Stimulated activated memory B cell treated with anti-CD40 and anti-IgM and Interleukin-4, amounts not matched to agents 10 μg/mL and 1 μg/mL and 100 μg/mL, for 72 hours (primary cell): ENCODE measurements around the gene ITPR3.

Experiments used
- ATAC-seq: fragments of 150-1000 bp; cut with Tn5 transposase; 2 replicates; pipeline ENCODE4 v1.10.0; 2021
- H3K27ac Mint-ChIP-seq: one replicate; pipeline ENCODE4 v1.8.0; 2022; ENCODE audit warnings: mild to moderate bottlenecking, mixed read lengths
- H3K27me3 Mint-ChIP-seq: one replicate; pipeline ENCODE4 v1.8.0; 2022; ENCODE audit warnings: mixed read lengths
- H3K36me3 Mint-ChIP-seq: one replicate; pipeline ENCODE4 v1.8.0; 2022; ENCODE audit warnings: mixed read lengths
- H3K4me1 Mint-ChIP-seq: one replicate; pipeline ENCODE4 v1.8.0; 2022; ENCODE audit warnings: mixed read lengths
- H3K4me3 Mint-ChIP-seq: one replicate; pipeline ENCODE4 v1.8.0; 2022; ENCODE audit warnings: mild to moderate bottlenecking, moderate library complexity, mixed read lengths
- H3K9me3 Mint-ChIP-seq: one replicate; pipeline ENCODE4 v1.8.0; 2022; ENCODE audit warnings: mixed read lengths

Gene ITPR3

DNA sequence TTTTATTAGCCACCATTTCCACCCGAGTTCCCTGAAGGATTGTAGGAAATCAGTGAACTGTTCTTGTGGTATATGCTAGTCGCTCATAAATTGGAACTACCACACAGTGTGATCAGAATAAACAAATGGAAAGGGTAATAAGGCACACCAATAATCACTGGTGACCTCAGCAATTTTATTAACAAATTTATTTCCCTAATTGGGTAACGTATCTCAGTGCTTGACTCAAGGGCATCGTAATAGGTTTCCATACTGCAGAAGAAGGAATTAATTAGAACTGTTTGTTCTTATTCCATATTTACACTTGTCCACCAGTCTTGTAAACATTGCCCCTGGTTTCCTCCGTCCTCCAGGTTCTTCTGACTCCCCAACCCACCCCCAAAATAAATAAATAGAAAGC lies 100.4 kb downstream of the ITPR3 start:
- Mint-ChIP-seq H3K9me3 (no peaks in the 10 kb centered on the region), H3K4me3 (no peak overlapping the region), H3K36me3 (no peaks in the 10 kb centered on the region), H3K27ac (peak overlapping the region; percentile 20), H3K4me1 (peaks cover 34% of the 10 kb centered on the region), H3K27me3 (peaks cover 40% of the 10 kb centered on the region)
- ATAC-seq, result no peak

DNA sequence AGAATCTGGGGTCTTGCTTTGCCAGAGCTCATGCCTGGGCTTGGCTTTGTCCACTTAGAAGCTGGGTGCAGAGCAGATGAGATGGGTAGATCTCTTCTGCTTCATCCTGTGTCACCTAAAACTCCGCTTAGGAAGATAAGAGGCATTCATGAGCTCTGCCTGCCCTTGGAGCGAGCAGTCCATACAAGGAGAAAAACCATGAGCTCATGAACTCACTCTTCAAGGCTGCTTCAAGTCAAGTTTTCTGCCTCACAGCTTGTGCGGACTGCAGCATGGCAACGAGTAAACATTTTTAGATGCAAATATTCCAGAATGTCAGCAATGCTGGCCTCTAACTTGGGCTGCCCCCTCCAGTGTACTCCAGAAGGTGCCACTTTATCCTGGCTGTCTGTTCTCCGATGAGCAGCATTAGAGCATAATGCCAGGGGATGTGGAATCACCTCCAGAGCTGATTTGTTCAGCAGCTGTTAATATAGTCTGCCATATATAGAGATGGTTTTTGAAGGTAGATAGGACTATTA lies 101.0 kb downstream of the ITPR3 start:
- H3K4me3 Mint-ChIP-seq, result no peak overlapping the region
- peaks cover 41% of the 10 kb centered on the region for H3K4me1 Mint-ChIP-seq
- H3K9me3 Mint-ChIP-seq, result no peaks in the 10 kb centered on the region
- ATAC-seq, result no peak
- peak overlapping the region; percentile 20 for H3K27ac Mint-ChIP-seq
- peaks cover 46% of the 10 kb centered on the region for H3K27me3 Mint-ChIP-seq
- no peaks in the 10 kb centered on the region for H3K36me3 Mint-ChIP-seq

DNA sequence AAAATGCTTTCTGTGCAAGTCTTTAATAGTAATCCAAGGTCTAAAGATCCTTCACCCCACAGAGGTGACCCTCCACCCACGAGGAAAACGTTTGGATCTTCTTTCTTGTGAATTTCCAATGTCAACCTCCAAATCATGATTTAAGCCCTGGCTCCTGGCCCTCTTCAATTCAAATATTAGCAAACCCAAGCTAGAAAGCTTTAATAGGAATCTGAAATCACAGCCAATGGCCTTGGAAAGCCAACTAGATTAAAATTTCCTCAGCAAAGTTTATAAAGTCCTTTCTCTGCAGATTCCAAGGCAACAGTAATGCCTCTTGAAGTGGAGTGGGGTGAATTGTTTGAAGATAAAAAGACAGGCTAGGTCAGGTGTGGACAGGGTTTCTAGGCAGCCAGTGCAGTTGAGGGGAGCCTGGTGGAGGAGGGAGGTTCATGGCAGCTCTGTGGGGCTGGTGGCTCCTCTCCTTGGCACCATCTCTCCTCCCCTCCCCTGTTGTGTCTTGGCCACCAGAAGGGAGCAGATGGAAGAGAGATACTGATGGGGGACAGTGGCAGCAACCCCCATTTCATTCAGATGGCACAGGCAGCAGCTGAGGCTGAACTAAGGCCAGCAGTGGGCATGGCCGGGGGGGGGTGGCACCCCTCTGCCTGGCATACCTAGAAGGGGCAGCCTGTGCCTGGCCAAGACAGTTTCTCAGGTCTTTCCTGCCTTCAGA lies 102.4 kb downstream of the ITPR3 start:
- Mint-ChIP-seq H3K36me3 (no peaks in the 10 kb centered on the region), H3K27me3 (peaks cover 49% of the 10 kb centered on the region), H3K4me1 (peaks cover 52% of the 10 kb centered on the region), H3K4me3 (no peak overlapping the region), H3K9me3 (no peaks in the 10 kb centered on the region), H3K27ac (no peak overlapping the region)
- ATAC-seq, result no peak

DNA sequence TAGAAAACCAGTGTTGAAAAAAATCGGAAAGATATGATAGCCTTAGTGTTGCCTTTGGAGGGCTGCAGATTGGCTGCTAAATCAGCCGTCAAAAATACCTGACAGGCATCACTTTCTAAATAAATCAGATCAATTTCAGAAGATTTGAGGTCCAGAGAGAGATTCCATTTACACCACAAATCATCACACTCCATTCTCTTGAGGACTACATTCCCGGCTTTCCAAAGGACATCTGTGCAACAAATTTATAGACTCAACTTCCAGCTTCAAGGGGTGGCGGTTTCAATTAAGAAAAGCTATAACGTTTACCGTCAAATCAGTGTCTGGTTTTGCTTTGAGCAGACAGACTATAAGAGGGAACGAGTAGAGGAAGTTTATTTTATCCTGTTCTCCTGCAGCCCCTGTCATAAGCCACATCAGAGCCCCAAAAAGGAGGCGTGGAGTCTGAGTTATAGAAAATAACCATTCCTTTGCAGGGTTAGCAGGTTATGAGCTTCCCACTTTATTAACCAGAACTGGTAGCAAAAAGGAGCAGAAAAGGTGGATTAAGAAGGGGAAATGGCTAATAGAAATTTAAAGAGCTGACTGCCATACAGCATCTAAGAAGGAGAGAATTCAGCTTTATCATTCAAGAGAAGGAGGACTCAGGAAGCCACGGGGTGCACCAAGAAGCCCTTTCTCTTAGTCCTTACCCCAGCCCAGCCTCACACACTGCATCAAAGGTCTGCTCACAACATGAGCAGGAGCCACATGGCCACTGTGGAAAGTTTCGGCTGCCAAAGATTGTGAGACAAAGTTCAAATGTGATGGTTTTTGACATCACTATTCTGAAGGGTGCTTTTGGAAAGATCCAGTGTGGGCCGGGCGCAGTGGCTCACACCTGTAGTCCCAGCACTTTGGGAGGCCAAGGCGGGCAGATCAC lies 103.2 kb downstream of the ITPR3 start:
- H3K4me3 Mint-ChIP-seq, result no peak overlapping the region
- no peak for ATAC-seq
- no peaks in the 10 kb centered on the region for H3K9me3 Mint-ChIP-seq
- H3K27ac Mint-ChIP-seq, result no peak overlapping the region
- no peaks in the 10 kb centered on the region for H3K36me3 Mint-ChIP-seq
- peaks cover 50% of the 10 kb centered on the region for H3K4me1 Mint-ChIP-seq
- H3K27me3 Mint-ChIP-seq, result peaks cover 55% of the 10 kb centered on the region

DNA sequence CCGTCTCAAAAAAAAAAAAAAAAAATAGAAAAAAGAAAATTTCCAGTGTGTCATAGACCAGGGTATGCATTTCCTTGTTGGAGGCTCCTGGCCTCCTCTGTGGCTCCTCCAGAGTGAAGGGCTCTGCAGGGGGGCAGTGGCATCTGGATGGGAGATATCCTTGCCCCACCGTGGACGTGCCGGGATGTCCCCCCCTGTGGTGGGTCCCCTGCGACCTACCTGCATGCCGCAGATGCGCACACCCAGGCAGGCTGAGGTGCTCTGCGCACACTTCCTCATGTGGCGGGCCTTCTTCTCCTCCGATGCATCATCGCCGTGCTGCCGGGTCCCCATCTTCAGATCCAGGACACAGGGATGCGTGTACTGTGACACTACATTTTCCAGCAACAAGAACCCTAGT lies 104.1 kb downstream of the ITPR3 start:
- Mint-ChIP-seq H3K27me3 (peaks cover 55% of the 10 kb centered on the region), H3K27ac (no peak overlapping the region), H3K4me3 (no peak overlapping the region), H3K36me3 (no peaks in the 10 kb centered on the region), H3K4me1 (peaks cover 46% of the 10 kb centered on the region), H3K9me3 (no peaks in the 10 kb centered on the region)
- no peak for ATAC-seq

DNA sequence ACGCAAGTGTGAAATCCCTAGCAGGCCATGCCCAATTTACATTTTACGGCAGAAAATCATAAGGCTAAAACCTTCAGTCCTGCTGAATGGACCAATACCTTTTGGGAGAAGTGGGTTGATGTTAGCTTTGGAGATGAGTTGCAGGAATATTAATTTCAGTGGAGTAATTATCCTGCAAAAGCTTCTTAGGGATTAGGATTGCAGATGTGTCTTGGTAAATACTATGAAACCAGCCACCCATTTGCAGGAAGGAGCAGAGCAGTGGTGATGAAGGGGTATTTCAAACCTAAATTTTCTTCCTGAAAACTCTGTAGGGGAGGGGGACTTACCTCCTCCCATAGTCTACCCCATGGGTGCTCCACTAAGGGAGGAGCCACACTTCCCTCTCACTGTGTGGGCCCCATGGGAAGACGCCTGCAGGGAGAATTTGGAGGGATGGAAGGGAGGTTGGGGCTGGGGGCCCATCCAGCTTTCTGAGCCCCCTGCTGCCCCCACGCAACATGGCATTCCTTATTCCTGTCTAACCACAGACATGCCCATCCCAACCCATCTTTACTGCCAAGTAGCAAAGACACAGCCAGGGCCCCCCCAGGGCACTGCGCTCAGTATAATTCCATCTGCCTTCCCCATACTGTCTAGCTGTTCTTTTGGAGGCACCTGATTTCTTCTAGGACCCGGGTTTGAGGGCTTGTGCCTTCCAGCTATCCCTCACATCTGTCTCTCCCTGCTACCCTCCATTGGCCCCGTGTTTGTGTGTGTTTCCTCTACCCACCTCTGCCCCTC lies 105.0 kb downstream of the ITPR3 start:
- H3K27me3 Mint-ChIP-seq, result peaks cover 55% of the 10 kb centered on the region
- H3K4me1 Mint-ChIP-seq, result peaks cover 38% of the 10 kb centered on the region
- no peak for ATAC-seq
- no peak overlapping the region for H3K27ac Mint-ChIP-seq
- no peaks in the 10 kb centered on the region for H3K9me3 Mint-ChIP-seq
- no peaks in the 10 kb centered on the region for H3K36me3 Mint-ChIP-seq
- no peak overlapping the region for H3K4me3 Mint-ChIP-seq

DNA sequence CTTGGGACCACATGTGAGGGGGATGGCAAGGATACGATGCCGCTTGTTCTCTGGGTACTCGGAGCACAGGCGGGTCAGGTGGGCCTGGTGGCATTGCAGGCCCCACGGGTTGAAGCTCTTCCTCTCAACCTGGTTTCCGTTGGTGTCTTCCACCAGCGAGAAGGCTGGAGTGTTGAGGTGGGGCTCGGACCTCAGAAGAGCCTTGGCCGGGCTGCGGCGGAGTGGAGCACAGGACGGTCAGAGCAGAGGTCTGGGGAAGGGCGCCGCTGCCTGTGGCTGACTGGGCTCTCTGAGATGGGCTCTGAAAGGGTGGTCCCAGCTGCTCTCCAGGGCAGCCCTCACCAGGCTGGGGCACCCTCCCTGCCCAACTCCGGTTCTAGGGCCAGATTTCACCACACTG lies 105.6 kb downstream of the ITPR3 start:
- Mint-ChIP-seq H3K36me3 (no peaks in the 10 kb centered on the region), H3K4me1 (peaks cover 31% of the 10 kb centered on the region), H3K27me3 (peaks cover 55% of the 10 kb centered on the region), H3K9me3 (no peaks in the 10 kb centered on the region), H3K4me3 (no peak overlapping the region), H3K27ac (no peak overlapping the region)
- ATAC-seq, result no peak

DNA sequence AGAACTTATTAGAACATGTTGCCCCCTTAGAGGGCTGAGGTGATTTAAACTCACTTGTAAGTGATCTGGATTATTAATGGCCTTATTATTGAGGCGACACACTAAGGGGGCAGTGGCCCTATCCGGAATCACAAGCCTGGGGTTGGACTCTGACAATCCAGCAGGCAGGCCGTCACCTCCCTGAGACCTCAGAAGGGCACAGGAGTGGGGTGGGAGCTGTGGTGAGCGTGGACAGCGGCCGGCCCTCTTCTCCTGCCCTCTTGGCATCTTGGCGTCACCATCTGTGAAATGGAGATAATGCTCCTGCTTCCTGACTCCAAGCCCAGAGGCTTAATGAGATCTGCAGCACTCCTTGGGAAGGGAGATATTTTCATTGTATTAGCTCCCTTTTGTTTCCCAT lies 106.0 kb downstream of the ITPR3 start:
- H3K4me3 Mint-ChIP-seq, result no peak overlapping the region
- peaks cover 28% of the 10 kb centered on the region for H3K4me1 Mint-ChIP-seq
- peaks cover 55% of the 10 kb centered on the region for H3K27me3 Mint-ChIP-seq
- H3K27ac Mint-ChIP-seq, result no peak overlapping the region
- ATAC-seq, result no peak
- no peaks in the 10 kb centered on the region for H3K9me3 Mint-ChIP-seq
- no peaks in the 10 kb centered on the region for H3K36me3 Mint-ChIP-seq

DNA sequence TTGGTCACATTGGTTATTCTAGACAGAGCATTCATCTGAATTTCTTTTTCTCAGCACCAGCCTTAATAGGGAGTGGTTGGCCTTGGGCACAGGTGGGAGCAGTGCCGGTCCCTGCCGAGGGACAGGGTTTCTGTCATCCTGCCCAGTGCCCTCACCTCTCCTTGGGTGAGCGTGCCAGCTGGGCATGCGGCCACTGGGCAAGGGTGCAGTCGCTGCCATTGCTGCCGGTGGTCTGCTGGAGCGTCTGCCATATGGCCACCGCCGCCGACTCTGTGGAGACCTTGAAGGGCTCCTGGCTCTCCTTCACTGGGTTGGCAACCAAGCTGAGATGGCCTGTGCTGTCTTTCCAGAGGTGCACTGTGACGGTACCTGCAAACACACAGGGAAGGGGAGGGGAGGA lies 106.8 kb downstream of the ITPR3 start:
- H3K27me3 Mint-ChIP-seq, result peaks cover 56% of the 10 kb centered on the region
- H3K36me3 Mint-ChIP-seq, result no peaks in the 10 kb centered on the region
- peaks cover 28% of the 10 kb centered on the region for H3K4me1 Mint-ChIP-seq
- ATAC-seq, result no peak
- H3K27ac Mint-ChIP-seq, result no peak overlapping the region
- H3K9me3 Mint-ChIP-seq, result no peaks in the 10 kb centered on the region
- no peak overlapping the region for H3K4me3 Mint-ChIP-seq

DNA sequence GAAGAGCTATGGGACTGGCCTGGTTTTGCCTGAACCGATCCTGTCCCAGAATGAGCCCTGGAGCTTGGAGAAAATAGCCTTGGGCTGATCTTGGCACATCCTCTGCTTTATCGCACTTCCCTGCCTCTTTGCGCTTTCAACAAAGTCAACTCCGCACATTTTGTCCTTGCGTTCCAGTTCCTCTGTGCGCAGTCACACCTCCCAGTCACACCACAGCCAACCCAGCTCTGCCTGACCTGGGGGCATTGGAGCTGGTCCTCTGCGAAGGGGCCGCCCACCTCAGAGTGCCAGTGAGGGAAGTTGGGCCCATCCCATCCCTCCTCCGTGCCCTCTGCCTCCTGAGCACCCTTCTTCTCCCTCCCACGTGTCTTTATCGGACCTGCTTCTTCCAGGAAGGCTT lies 107.3 kb downstream of the ITPR3 start:
- Mint-ChIP-seq H3K27me3 (peaks cover 54% of the 10 kb centered on the region), H3K9me3 (no peaks in the 10 kb centered on the region), H3K36me3 (no peaks in the 10 kb centered on the region), H3K4me3 (no peak overlapping the region), H3K27ac (no peak overlapping the region), H3K4me1 (peaks cover 28% of the 10 kb centered on the region)
- no peak for ATAC-seq

DNA sequence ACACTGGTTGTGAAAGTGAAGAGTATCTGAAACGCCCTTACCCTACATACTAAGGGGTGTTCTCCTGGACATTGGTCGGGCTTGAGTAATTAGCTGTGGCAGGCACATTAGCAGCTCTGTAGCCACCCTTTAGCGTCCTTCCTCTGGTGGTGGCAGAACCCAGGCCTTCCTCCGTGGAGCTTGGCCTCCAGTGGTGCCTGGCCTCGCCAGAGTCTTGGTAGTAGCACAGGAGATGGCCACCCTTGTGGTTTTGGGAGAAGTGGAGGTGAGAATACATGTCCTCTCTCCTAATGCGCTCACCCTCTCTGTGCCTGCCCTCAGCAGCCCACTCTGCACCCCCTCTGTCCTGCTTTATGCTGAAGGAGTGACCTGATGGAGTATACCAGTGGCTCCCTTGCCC lies 107.9 kb downstream of the ITPR3 start:
- no peaks in the 10 kb centered on the region for H3K9me3 Mint-ChIP-seq
- H3K36me3 Mint-ChIP-seq, result no peaks in the 10 kb centered on the region
- no peak for ATAC-seq
- no peak overlapping the region for H3K4me3 Mint-ChIP-seq
- peaks cover 48% of the 10 kb centered on the region for H3K27me3 Mint-ChIP-seq
- H3K27ac Mint-ChIP-seq, result no peak overlapping the region
- H3K4me1 Mint-ChIP-seq, result peaks cover 28% of the 10 kb centered on the region

DNA sequence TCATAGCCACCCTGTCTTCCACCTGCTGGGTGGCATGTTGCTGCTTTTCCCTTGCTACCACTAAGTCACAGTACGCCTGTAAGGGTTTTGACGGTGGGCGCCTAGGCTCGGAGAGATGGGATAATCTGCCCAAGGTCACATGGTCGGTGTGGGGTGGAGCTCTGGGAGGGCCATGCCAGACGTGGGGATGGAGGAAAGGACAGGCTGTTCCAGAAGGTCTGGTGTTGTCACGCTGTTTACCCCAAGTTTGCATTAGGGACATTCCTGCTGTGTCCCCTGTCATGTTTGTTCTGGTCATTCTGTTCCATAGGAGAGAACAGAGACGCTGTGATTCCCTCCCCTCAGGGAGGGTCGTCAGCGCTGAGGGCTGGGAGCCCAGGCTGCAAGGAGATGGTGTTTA lies 109.5 kb downstream of the ITPR3 start:
- H3K27ac Mint-ChIP-seq, result no peak overlapping the region
- H3K9me3 Mint-ChIP-seq, result no peaks in the 10 kb centered on the region
- no peak for ATAC-seq
- H3K4me1 Mint-ChIP-seq, result peaks cover 28% of the 10 kb centered on the region
- H3K4me3 Mint-ChIP-seq, result no peak overlapping the region
- no peaks in the 10 kb centered on the region for H3K36me3 Mint-ChIP-seq
- peaks cover 33% of the 10 kb centered on the region for H3K27me3 Mint-ChIP-seq

DNA sequence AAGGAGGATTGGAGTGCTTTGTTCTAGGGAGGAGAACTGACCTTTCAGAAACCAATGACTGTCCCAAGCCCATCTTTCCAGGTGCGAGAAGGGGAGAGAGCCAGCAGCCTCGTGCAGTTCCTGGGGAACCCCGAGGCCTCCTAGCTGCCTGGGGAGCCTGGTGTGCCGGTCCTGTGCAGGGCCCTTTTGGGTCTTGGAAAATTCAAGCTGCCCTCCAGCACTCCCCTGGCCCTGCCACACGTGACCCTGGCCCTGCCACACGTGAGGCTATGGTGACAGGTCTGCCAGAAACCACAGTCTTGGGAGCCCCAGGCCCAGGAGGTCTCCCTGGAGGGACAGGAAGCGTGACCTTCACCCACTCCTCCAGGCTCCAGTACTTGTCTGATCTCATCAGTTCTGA lies 109.9 kb downstream of the ITPR3 start:
- Mint-ChIP-seq H3K36me3 (no peaks in the 10 kb centered on the region), H3K27ac (no peak overlapping the region), H3K27me3 (peaks cover 29% of the 10 kb centered on the region), H3K9me3 (no peaks in the 10 kb centered on the region), H3K4me3 (no peak overlapping the region), H3K4me1 (peaks cover 28% of the 10 kb centered on the region)
- ATAC-seq, result no peak

DNA sequence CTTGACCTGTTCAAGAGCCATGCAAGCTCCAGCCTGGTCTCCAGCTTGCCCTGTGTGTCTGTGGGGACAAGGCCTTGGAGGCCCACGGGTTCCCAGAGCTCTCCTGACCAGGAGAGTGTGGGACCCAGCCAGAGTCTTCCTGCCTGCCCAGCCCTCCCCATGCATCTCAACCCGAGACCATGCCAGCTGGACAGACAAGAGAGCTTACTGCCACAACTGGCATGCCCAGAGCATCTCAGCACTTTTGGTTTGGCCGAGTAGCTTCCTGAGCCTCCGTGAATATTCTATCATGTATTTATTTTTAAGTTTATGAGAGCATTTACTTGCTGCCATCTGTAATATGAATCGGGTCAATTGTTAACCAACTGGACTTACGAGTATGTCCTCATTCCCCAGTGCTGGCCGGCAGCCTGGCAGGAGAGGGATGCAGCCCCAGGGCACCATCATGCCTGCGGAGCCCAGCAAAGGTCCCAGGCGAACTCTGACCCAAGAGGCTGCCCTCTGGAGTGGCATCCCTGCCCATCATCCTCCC lies 110.7 kb downstream of the ITPR3 start:
- Mint-ChIP-seq H3K36me3 (no peaks in the 10 kb centered on the region), H3K27ac (no peak overlapping the region), H3K27me3 (peaks cover 21% of the 10 kb centered on the region), H3K9me3 (no peaks in the 10 kb centered on the region), H3K4me1 (peaks cover 22% of the 10 kb centered on the region), H3K4me3 (no peak overlapping the region)
- ATAC-seq, result no peak

DNA sequence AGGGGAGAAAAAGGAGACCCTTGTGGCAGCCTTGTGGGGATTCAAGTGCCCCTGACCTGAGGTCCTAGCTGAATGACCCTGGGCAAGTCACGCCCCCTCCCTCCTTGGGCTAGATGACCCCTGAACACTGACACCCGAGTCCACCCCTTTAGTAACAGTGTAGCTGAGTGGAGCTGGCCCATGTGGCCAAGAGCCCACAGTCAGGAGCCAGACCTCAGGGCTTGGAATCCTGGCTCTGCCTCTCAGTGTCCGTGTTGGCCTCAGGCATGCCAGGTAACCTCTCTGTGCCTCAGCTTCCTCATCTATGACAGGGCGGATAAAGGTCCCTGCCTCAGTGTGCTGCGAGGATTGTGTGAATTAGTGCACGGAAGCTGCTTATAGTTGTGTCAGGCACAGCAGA lies 111.3 kb downstream of the ITPR3 start:
- Mint-ChIP-seq H3K4me3 (no peak overlapping the region), H3K4me1 (peaks cover 16% of the 10 kb centered on the region), H3K9me3 (no peaks in the 10 kb centered on the region), H3K27ac (no peak overlapping the region), H3K36me3 (no peaks in the 10 kb centered on the region), H3K27me3 (peaks cover 17% of the 10 kb centered on the region)
- no peak for ATAC-seq
